Measurements from ENCODE around the gene SGSM1. TPM values are rescaled to one million over a fixed set of nuclear protein-coding genes. Genes with fewer than 3 reads are reported as not detected.

Gene SGSM1
- polyA plus RNA-seq, 1 of the 3 experiments (the other 2 are of a cell fraction): 0.15 TPM

- no peak for TF ChIP-seq REST (IDR thresholded peaks at IDR 0.05; ENCODE audit: low read depth, low read length)
- TF ChIP-seq RXRA (IDR thresholded peaks at IDR 0.05; ENCODE audit: borderline replicate concordance, low read depth): no peak
- TF ChIP-seq USF2 (IDR thresholded peaks at IDR 0.05; ENCODE audit: borderline replicate concordance, low read depth, low read length): no peak
- TF ChIP-seq EP300 (IDR thresholded peaks at IDR 0.05; ENCODE audit: borderline replicate concordance in 1 of 2, low read depth in 1 of 2, low read length in 1 of 2): no peak
- no peak for TF ChIP-seq NRF1 (IDR thresholded peaks at IDR 0.05; ENCODE audit: low read depth, low read length)
Measured at GRCh38 chr22:24947383-24947782, 141.4 kb downstream of the SGSM1 start (continued).

GRCh38 chr22:24947881-24948280 is 141.9 kb downstream of the SGSM1 start:
- Histone ChIP-seq H3K27me3 (ENCODE audit: insufficient read depth) (no peaks in the 10 kb centered on the region), H3K9me2 (no peaks in the 10 kb centered on the region), H2AFZ (ENCODE audit: low read depth) (no peak overlapping the region), H3K4me2 (no peak overlapping the region), H3K9ac (no peak overlapping the region), H3K79me2 (ENCODE audit: insufficient read depth) (0 out of 2 replicates have a peak, but pooled peaks cover 3% of the 10 kb centered on the region), H3K4me3 (ENCODE audit: low read depth in 2 of 2, low read length in 1 of 2) (no peak overlapping the region), H4K20me1 (ENCODE audit: insufficient read depth) (no peaks in the 10 kb centered on the region), H3F3A (replicated peaks; ENCODE audit: insufficient read depth) (no peaks in the 10 kb centered on the region), H3K9me3 (no peaks in the 10 kb centered on the region), H3K36me3 (replicated peaks in 1 of 2; ENCODE audit: control insufficient read depth in 1 of 2, insufficient read depth in 2 of 2, low read length in 1 of 2) (no peaks in the 10 kb centered on the region), H3K4me1 (ENCODE audit: control insufficient read depth in 1 of 2, insufficient read depth in 2 of 2, low read depth in 1 of 2, low read length in 1 of 2) (peaks cover 0 to 3% of the 10 kb centered on the region in 2 experiments; a peak in 1 of 4 replicates), H3K27ac (ENCODE audit: low read depth in 2 of 2, low read length in 1 of 2) (no peak overlapping the region)
- CTCF ChIA-PET: interaction anchor here (1.9 to 20.1 kb wide), 2 partner anchors 9 to 107 kb away, joined by 12 to 513 read pairs; no protein-coding TSS in a partner anchor
- POLR2A ChIA-PET: no interaction called here
- DNase-seq: no peak
- WGBS (ENCODE audit: low lambda C conversion rate): 82% methylated on average over 10 of the region's 12 CpGs
- TF ChIP-seq RXRA (IDR thresholded peaks at IDR 0.05; ENCODE audit: borderline replicate concordance, low read depth): no peak
- no peak for TF ChIP-seq TCF12 (IDR thresholded peaks at IDR 0.05)
- TF ChIP-seq USF1 (IDR thresholded peaks at IDR 0.05; ENCODE audit: borderline replicate concordance, low read depth): no peak
- no peak for TF ChIP-seq GABPA (IDR thresholded peaks at IDR 0.05; ENCODE audit: low read depth)
- TF ChIP-seq RAD21 (IDR thresholded peaks at IDR 0.05; ENCODE audit: low read length): no peak
- TF ChIP-seq USF2 (IDR thresholded peaks at IDR 0.05; ENCODE audit: borderline replicate concordance, low read depth, low read length): no peak
- TF ChIP-seq SMC3 (IDR thresholded peaks at IDR 0.05; ENCODE audit: low read depth, low read length): no peak
- TF ChIP-seq MXI1 (IDR thresholded peaks at IDR 0.05; ENCODE audit: low read depth, low read length): no peak
- TF ChIP-seq JUND (IDR thresholded peaks at IDR 0.05): no peak
- no peak for TF ChIP-seq FOXJ3 (CRISPR knock-in tag; IDR thresholded peaks at IDR 0.05)
- TF ChIP-seq GATA2 (CRISPR knock-in tag; IDR thresholded peaks at IDR 0.05): no peak
- TF ChIP-seq POLR2AphosphoS5 (IDR thresholded peaks at IDR 0.05; ENCODE audit: low read depth, low read length): no peak
- no peak for TF ChIP-seq SIN3A (IDR thresholded peaks at IDR 0.05; ENCODE audit: borderline replicate concordance, low read depth, low read length)
- no peak for TF ChIP-seq MAX (IDR thresholded peaks at IDR 0.05; ENCODE audit: low read depth)
- no peak for TF ChIP-seq ZBTB33 (IDR thresholded peaks at IDR 0.05; ENCODE audit: borderline replicate concordance, low read depth)
- TF ChIP-seq FOXM1 (IDR thresholded peaks at IDR 0.05; ENCODE audit: low read depth): no peak
- no peak for TF ChIP-seq IRF3 (IDR thresholded peaks at IDR 0.05; ENCODE audit: low read depth, low read length)
- no peak for TF ChIP-seq ELF1 (IDR thresholded peaks at IDR 0.05)

Measured in SK-N-SH (cell line).